HepG2 (cell line): ENCODE measurements around the gene ARID5B. TPM values are rescaled to one million over a fixed set of nuclear protein-coding genes. Genes with fewer than 3 reads are reported as not detected.

ENCODE experiments used
- ATAC-seq: fragments of 200-7000 bp; cut with Tn5 transposase; 3 replicates; pipeline ENCODE4 v1.9.1; 2020; ENCODE audit warnings: mild to moderate bottlenecking, moderate library complexity
- BruUV-seq: library from RNA; stranded (reverse); fragments of 400-500 nt; replicated peaks from 2 replicates; lab custom pipeline; 2021; lab: Mats Ljungman, UMichigan
- CTCF ChIA-PET: fragments of 300-600 bp; formaldehyde crosslinking; extraction: SDS; loops from one replicate; lab custom pipeline; 2021; ENCODE audit warnings: low total read pairs, inconsistent platforms, low intra/inter-chr PET ratio; lab: Yijun Ruan, JAX
- POLR2A ChIA-PET: fragments of 350-600 bp; sonication (Branson Sonifier 250); formaldehyde crosslinking; loops from one replicate; lab custom pipeline; 2020; ENCODE audit warnings: antibody characterized with exemption, inconsistent platforms; lab: Yijun Ruan, JAX
- DNase-seq: peaks from one replicate; pipeline ENCODE4 v3.0.0-alpha.2; 2015; ENCODE audit warnings: low spot score
- FAIRE-seq: peaks from 3 replicates; lab custom pipeline; 2011; peaks lifted over from hg19 to GRCh38; lab: Jason Lieb, UNC
- H2AFZ ChIP-seq: one replicate; pipeline ENCODE4 v1.6.1; 2011; ENCODE audit warnings: low read length, inconsistent platforms
- H3K27ac ChIP-seq: fragments of 300-600 bp; 3 replicates; pipeline ENCODE4 v1.8.0; 2011; ENCODE audit warnings: mixed run types, mild to moderate bottlenecking, mixed read lengths, low read length, inconsistent platforms; ENCODE audit not compliant: insufficient read depth; ENCODE audit errors: extremely low read length
- H3K27me3 ChIP-seq, 2 experiments: fragments of 200-600 bp in 1 of 2; 2 replicates in 1 of 2; 3 replicates in 1 of 2; pipeline versions ENCODE4 v1.6.0 to v1.8.0; 2011; ENCODE audit warnings: low read length in 2 of 2, mild to moderate bottlenecking in 2 of 2, moderate library complexity in 2 of 2, inconsistent platforms in 1 of 2; ENCODE audit not compliant: insufficient read depth in 2 of 2, control insufficient read depth in 1 of 2
- H3K36me3 ChIP-seq, 2 experiments: fragments of 200-600 bp in 1 of 2; replicated peaks in 1 of 2; 2 replicates in 1 of 2; 3 replicates in 1 of 2; pipeline versions ENCODE4 v1.5.1 to v1.8.0; 2011; ENCODE audit warnings: low read length in 2 of 2, inconsistent platforms in 1 of 2; ENCODE audit not compliant: insufficient read depth in 2 of 2, control insufficient read depth in 1 of 2
- H3K4me1 ChIP-seq: 2 replicates; pipeline ENCODE4 v1.5.1; 2012; ENCODE audit warnings: low read length, inconsistent platforms; ENCODE audit not compliant: insufficient read depth
- H3K4me2 ChIP-seq: 2 replicates; pipeline ENCODE4 v1.6.0; 2011; ENCODE audit warnings: low read depth, low read length, inconsistent platforms
- H3K4me3 ChIP-seq, 3 experiments: fragments of 200-600 bp in 1 of 3; sonication (generic), shearing (Covaris generic) in 1 of 3; replicated peaks in 1 of 3; 2 replicates each; pipeline ENCODE4 v1.5.1; 2011 to 2016; ENCODE audit warnings: low read length in 3 of 3, inconsistent platforms in 2 of 3, low read depth in 2 of 3, mild to moderate bottlenecking in 2 of 3, control low read depth in 1 of 3, mixed read lengths in 1 of 3; ENCODE audit not compliant: insufficient read depth in 1 of 3
- H3K79me2 ChIP-seq: one replicate; pipeline ENCODE4 v1.6.1; 2011; ENCODE audit warnings: low read length, inconsistent platforms; ENCODE audit not compliant: insufficient read depth
- H3K9ac ChIP-seq: 2 replicates; pipeline ENCODE4 v1.6.0; 2011; ENCODE audit warnings: mild to moderate bottlenecking, low read depth, low read length, inconsistent platforms; ENCODE audit not compliant: insufficient read depth
- H3K9me3 ChIP-seq: 2 replicates; pipeline ENCODE4 v1.5.1; 2012; ENCODE audit warnings: mild to moderate bottlenecking, low read length
- H4K20me1 ChIP-seq: 2 replicates; pipeline ENCODE4 v1.6.0; 2011; ENCODE audit warnings: inconsistent platforms, mild to moderate bottlenecking, low read length, moderate library complexity; ENCODE audit not compliant: insufficient read depth
- GATAD2A ChIP-seq: IDR thresholded peaks from 2 replicates; pipeline ENCODE4 v1.6.1; 2016
- HOXA3 ChIP-seq: sonication (generic); formaldehyde crosslinking; IDR thresholded peaks from 2 replicates; pipeline ENCODE4 v1.5.0; 2020; ENCODE audit warnings: missing genetic modification reagents
- MED1 ChIP-seq: sonication (generic); formaldehyde crosslinking; IDR thresholded peaks from 2 replicates; pipeline ENCODE4 v1.4.0; 2020; ENCODE audit warnings: missing genetic modification reagents
- MIXL1 ChIP-seq: IDR thresholded peaks from 2 replicates; pipeline ENCODE4 v1.6.1; 2016
- MTA1 ChIP-seq: sonication (generic); formaldehyde crosslinking; IDR thresholded peaks from 2 replicates; pipeline ENCODE4 v1.4.0; 2020; ENCODE audit warnings: missing genetic modification reagents, mild to moderate bottlenecking, borderline replicate concordance
- SALL1 ChIP-seq: sonication (generic); formaldehyde crosslinking; IDR thresholded peaks from 2 replicates; pipeline ENCODE4 v1.8.0; 2022; ENCODE audit warnings: mild to moderate bottlenecking, missing genetic modification reagents
- TARDBP ChIP-seq: sonication (generic); formaldehyde crosslinking; IDR thresholded peaks from 2 replicates; pipeline ENCODE4 v1.8.0; 2022; ENCODE audit warnings: mild to moderate bottlenecking, missing genetic modification reagents
- TEAD3 ChIP-seq: optimal IDR thresholded peaks from 2 replicates; pipeline ENCODE3; 2016; ENCODE audit warnings: borderline replicate concordance
- ZBTB38 ChIP-seq: sonication (generic); formaldehyde crosslinking; IDR thresholded peaks from 2 replicates; pipeline ENCODE4 v1.5.1; 2020; ENCODE audit warnings: mild to moderate bottlenecking, missing genetic modification reagents
- ZC3H13 ChIP-seq: sonication (generic); formaldehyde crosslinking; IDR thresholded peaks from 2 replicates; pipeline ENCODE4 v1.8.1; 2023; ENCODE audit warnings: mild to moderate bottlenecking, missing genetic modification reagents, moderate library complexity
- ZNF24 ChIP-seq: fragments of 450-650 bp; IDR thresholded peaks from 2 replicates; pipeline ENCODE4 v1.6.1; 2017; ENCODE audit warnings: antibody characterized with exemption, mild to moderate bottlenecking
- ZNF292 ChIP-seq: sonication (generic); formaldehyde crosslinking; IDR thresholded peaks from 2 replicates; pipeline ENCODE4 v1.8.1; 2022; ENCODE audit warnings: mild to moderate bottlenecking, low read depth, missing genetic modification reagents, borderline replicate concordance
- WGBS: methylation state at CpG from one replicate; pipeline ENCODE4 v1.1.6; 2017; ENCODE audit warnings: low lambda C conversion rate; 5-methylcytosine and 5-hydroxymethylcytosine counted together
- in situ Hi-C: cut with HindIII; loops from 2 replicates; pipeline ENCODE4 v1.10.0; 2017; ENCODE audit warnings: low pct_unique_long_range_greater_than_20kb; ENCODE audit not compliant: extremely low pct_ligation_motif_present
- intact Hi-C: fragments of 100-400 bp; cut with micrococcal nuclease; formaldehyde crosslinking; loops from one replicate; pipeline ENCODE4 v1.10.0; 2022; ENCODE audit not compliant: unreplicated experiment
- polyA plus RNA-seq, 8 experiments: library from polyadenylated mRNA; depleted of rRNA in 3 of 8; stranded (reverse) in 7 of 8; unstranded in 1 of 8; fragments of >200 nt; fragmentation: Illumina TruSeq in 4 of 8; extraction: Trizol in 4 of 8; gene quantifications; 2 replicates each; pipeline versions ENCODE4 v1.2.1 to v1.2.3, GENCODE V29; 2011 to 2016; ENCODE audit warnings: low read depth in 4 of 8, missing spikeins in 1 of 8, mixed read lengths in 1 of 8; ENCODE audit not compliant: insufficient read depth in 1 of 8
- total RNA-seq, 5 experiments: library from RNA; depleted of rRNA; stranded (reverse); fragments of >200 nt; fragmentation: Illumina TruSeq; extraction: Trizol; gene quantifications; 2 replicates each; pipeline ENCODE4 v1.2.3, GENCODE V29; 2016; ENCODE audit warnings: low read depth in 1 of 5
- TF ChIP-seq, protein P1 (sequence below): sonication (generic); formaldehyde crosslinking; IDR thresholded peaks from 2 replicates; pipeline ENCODE4 v1.4.0; 2020; ENCODE audit warnings: missing genetic modification reagents
- TF ChIP-seq, protein P2 (sequence below): sonication (generic); formaldehyde crosslinking; conservative IDR thresholded peaks from 2 replicates; pipeline ENCODE4 v1.4.0; 2020; ENCODE audit warnings: mild to moderate bottlenecking, missing genetic modification reagents, moderate library complexity

ARID5B gene
- total and polyA plus RNA-seq, 2 of the 13 experiments (the other 11 are each of a cell fraction or from before 2014, with no cell fraction given): 6.2 to 21.1 TPM

DNA sequence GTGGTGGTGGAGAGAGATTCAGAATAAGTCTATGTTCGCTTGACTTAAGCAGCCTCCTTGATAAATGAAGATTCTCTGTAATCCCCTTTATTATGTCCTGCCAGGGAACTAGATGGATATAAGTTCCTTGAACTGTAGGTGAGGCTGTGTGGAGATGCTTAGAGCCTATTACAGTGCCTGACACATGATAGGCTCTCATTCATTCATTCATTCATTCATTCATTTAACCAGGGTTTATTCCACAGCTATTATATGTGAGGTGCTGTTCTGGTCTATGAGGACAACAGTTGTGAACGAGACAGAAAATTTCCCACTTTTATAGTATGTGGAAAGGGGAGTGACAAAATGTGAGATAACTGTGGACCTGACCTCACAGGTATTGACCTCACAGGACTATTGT is 105.6 kb downstream of the ARID5B start:
- ATAC-seq: no peak
- BruUV-seq: no TSS peak
- no peaks in the 10 kb centered on the region for H3K27me3 ChIP-seq
- DNase-seq: no peak
- H3K27ac ChIP-seq: no peak overlapping the region
- intact Hi-C loops (no loop called here), in situ Hi-C loops (no loop called here)
- no peak overlapping the region for H3K4me2 ChIP-seq
- TF ChIP-seq ZNF24: peak; percentile 87
- TF ChIP-seq, protein P1, sequence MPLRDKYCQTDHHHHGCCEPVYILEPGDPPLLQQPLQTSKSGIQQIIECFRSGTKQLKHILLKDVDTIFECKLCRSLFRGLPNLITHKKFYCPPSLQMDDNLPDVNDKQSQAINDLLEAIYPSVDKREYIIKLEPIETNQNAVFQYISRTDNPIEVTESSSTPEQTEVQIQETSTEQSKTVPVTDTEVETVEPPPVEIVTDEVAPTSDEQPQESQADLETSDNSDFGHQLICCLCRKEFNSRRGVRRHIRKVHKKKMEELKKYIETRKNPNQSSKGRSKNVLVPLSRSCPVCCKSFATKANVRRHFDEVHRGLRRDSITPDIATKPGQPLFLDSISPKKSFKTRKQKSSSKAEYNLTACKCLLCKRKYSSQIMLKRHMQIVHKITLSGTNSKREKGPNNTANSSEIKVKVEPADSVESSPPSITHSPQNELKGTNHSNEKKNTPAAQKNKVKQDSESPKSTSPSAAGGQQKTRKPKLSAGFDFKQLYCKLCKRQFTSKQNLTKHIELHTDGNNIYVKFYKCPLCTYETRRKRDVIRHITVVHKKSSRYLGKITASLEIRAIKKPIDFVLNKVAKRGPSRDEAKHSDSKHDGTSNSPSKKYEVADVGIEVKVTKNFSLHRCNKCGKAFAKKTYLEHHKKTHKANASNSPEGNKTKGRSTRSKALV (CRISPR knock-in tag): no peak
- FAIRE-seq: no peak
- no peak overlapping the region for H2AFZ ChIP-seq
- peaks cover 9 to 10% of the 10 kb centered on the region in 2 experiments; a peak in 4 of 5 replicates for H3K36me3 ChIP-seq
- no peaks in the 10 kb centered on the region for H3K9me3 ChIP-seq
- ChIA-PET CTCF (no interaction called here), POLR2A (no interaction called here)
- H4K20me1 ChIP-seq: no peaks in the 10 kb centered on the region
- H3K9ac ChIP-seq: no peak overlapping the region
- 100% methylated on average over 2 of the region's 2 CpGs for WGBS
- H3K79me2 ChIP-seq: peaks cover 3% of the 10 kb centered on the region
- H3K4me1 ChIP-seq: peaks cover 75% of the 10 kb centered on the region
- H3K4me3 ChIP-seq: no peak overlapping the region

DNA sequence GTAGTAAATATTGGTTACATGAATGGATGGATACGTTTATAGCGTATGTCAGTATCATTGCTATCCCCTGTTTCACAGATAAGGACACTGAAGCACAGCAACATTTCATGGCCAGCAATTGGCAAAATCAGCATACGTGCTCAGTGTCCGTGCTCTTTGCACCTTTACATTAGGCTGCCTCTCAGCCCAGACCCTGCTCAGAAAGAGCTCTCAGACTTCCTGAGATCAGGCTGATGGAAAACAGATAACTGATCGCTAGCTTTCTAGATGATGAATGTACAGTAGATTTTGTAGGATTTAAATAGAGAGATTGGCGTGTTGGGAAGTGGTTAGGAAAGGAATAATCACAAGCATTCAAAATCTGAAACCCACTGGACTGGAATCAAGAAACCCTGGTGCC is 106.7 kb downstream of the ARID5B start:
- FAIRE-seq: peak; percentile 63
- POLR2A ChIA-PET: interaction anchor here (2.4 kb wide), 1 partner anchor 105 kb away, joined by 5 read pairs; no protein-coding TSS in a partner anchor
- TF ChIP-seq TEAD3 (CRISPR knock-in tag) (peak; percentile 9), ZNF292 (CRISPR knock-in tag) (peak; percentile 74; the same call in 1 of the 2 replicates), SALL1 (CRISPR knock-in tag) (peak; percentile 54), GATAD2A (CRISPR knock-in tag) (0 out of 2 replicates have a peak, but pooled peaks have one; percentile 24), ZC3H13 (CRISPR knock-in tag) (no peak), MED1 (CRISPR knock-in tag) (peak; percentile 58), HOXA3 (CRISPR knock-in tag) (peak; percentile 25; the same call in 1 of the 2 replicates), MIXL1 (CRISPR knock-in tag) (0 out of 2 replicates have a peak, but pooled peaks have one; percentile 51), TARDBP (CRISPR knock-in tag) (0 out of 2 replicates have a peak, but pooled peaks have one; percentile 12), MTA1 (CRISPR knock-in tag) (no peak), ZBTB38 (CRISPR knock-in tag) (peak; percentile 82)
- TF ChIP-seq, protein P2, sequence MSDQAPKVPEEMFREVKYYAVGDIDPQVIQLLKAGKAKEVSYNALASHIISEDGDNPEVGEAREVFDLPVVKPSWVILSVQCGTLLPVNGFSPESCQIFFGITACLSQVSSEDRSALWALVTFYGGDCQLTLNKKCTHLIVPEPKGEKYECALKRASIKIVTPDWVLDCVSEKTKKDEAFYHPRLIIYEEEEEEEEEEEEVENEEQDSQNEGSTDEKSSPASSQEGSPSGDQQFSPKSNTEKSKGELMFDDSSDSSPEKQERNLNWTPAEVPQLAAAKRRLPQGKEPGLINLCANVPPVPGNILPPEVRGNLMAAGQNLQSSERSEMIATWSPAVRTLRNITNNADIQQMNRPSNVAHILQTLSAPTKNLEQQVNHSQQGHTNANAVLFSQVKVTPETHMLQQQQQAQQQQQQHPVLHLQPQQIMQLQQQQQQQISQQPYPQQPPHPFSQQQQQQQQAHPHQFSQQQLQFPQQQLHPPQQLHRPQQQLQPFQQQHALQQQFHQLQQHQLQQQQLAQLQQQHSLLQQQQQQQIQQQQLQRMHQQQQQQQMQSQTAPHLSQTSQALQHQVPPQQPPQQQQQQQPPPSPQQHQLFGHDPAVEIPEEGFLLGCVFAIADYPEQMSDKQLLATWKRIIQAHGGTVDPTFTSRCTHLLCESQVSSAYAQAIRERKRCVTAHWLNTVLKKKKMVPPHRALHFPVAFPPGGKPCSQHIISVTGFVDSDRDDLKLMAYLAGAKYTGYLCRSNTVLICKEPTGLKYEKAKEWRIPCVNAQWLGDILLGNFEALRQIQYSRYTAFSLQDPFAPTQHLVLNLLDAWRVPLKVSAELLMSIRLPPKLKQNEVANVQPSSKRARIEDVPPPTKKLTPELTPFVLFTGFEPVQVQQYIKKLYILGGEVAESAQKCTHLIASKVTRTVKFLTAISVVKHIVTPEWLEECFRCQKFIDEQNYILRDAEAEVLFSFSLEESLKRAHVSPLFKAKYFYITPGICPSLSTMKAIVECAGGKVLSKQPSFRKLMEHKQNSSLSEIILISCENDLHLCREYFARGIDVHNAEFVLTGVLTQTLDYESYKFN (CRISPR knock-in tag): peak; percentile 59; the same call in 1 of the 2 replicates

More for the DNA sequence above, 106.7 kb downstream of the ARID5B start:
- Histone ChIP-seq H2AFZ (no peak overlapping the region), H3K9me3 (no peaks in the 10 kb centered on the region), H3K36me3 (peaks cover 9 to 10% of the 10 kb centered on the region in 2 experiments), H4K20me1 (no peaks in the 10 kb centered on the region), H3K27ac (peak overlapping the region; percentile 55), H3K27me3 (no peaks in the 10 kb centered on the region), H3K9ac (no peak overlapping the region), H3K4me3 (no peak overlapping the region), H3K4me2 (peak overlapping the region; percentile 28), H3K79me2 (peaks cover 3% of the 10 kb centered on the region), H3K4me1 (peaks cover 68% of the 10 kb centered on the region)
- in situ Hi-C loops: no loop called here
- ATAC-seq (peak; percentile 93), DNase-seq (peak; percentile 16)
- WGBS: 53% methylated on average over 6 of the region's 6 CpGs
- no TSS peak for BruUV-seq
- CTCF ChIA-PET: no interaction called here
- intact Hi-C loops: no loop called here
